BE2C (cell line): ENCODE data around the gene RTN4.

Experiments
- DNase-seq: peaks from one replicate; pipeline ENCODE4 v3.0.0-alpha.2; 2020
- H3K27me3 ChIP-seq: fragments of 250-450 bp; sonication (Bioruptor Pico); 2 replicates; pipeline ENCODE4 v1.5.1; 2020; ENCODE audit warnings: mild to moderate bottlenecking
- H3K36me3 ChIP-seq: fragments of 250-450 bp; sonication (Bioruptor Pico); 2 replicates; pipeline ENCODE4 v1.5.1; 2020; ENCODE audit warnings: mild to moderate bottlenecking
- H3K4me1 ChIP-seq: fragments of 250-450 bp; sonication (Bioruptor Pico); 2 replicates; pipeline ENCODE4 v1.5.1; 2020
- H3K4me3 ChIP-seq: 2 replicates; pipeline ENCODE4 v1.5.1; 2011; ENCODE audit warnings: low read depth, low read length
- H3K9me3 ChIP-seq: fragments of 250-450 bp; sonication (Bioruptor Pico); 2 replicates; pipeline ENCODE4 v1.5.1; 2020
- CTCF ChIP-seq: IDR thresholded peaks from 2 replicates; pipeline ENCODE4 v1.5.1; 2012; ENCODE audit warnings: mild to moderate bottlenecking, low read depth, low read length

Gene RTN4

GRCh38 chr2:55014962-55015939, 35.0 kb downstream of the RTN4 start:
- H3K36me3 ChIP-seq, result no peaks in the 10 kb centered on the region
- peak; percentile 51 for DNase-seq
- no peak overlapping the region for H3K4me3 ChIP-seq
- H3K9me3 ChIP-seq, result no peaks in the 10 kb centered on the region
- peaks cover under 1% of the 10 kb centered on the region for H3K4me1 ChIP-seq
- peak; percentile 72 for TF ChIP-seq CTCF
- H3K27me3 ChIP-seq, result no peaks in the 10 kb centered on the region

DNA sequence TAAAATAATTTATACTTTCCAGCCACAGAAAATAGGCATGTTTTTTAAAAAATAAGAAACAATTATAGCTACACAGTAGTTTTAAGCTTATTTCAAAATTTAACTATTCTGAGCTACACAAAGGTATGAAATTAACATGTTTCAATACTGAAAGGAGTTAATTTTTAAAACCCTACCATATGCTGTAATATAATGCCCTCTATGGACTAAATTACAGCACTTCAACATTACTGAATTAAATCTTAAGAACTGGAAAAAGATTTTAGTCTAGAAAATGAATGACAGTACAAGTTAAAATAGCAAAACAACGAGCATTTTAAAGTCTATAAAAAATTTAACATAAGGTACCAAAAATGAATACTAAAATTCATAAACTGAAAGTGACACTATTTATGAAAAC, 36.3 kb downstream of the RTN4 start:
- no peaks in the 10 kb centered on the region for H3K9me3 ChIP-seq
- H3K27me3 ChIP-seq, result no peaks in the 10 kb centered on the region
- H3K4me1 ChIP-seq, result peaks cover 4% of the 10 kb centered on the region
- H3K36me3 ChIP-seq, result no peaks in the 10 kb centered on the region
- H3K4me3 ChIP-seq, result no peak overlapping the region
- no peak for DNase-seq
- TF ChIP-seq CTCF, result no peak

GRCh38 chr2:55012672-55013484, 37.4 kb downstream of the RTN4 start:
- TF ChIP-seq CTCF, result no peak
- peaks cover 4% of the 10 kb centered on the region for H3K4me1 ChIP-seq
- H3K4me3 ChIP-seq, result no peak overlapping the region
- no peak for DNase-seq
- H3K36me3 ChIP-seq, result no peaks in the 10 kb centered on the region
- no peaks in the 10 kb centered on the region for H3K27me3 ChIP-seq
- no peaks in the 10 kb centered on the region for H3K9me3 ChIP-seq

DNA sequence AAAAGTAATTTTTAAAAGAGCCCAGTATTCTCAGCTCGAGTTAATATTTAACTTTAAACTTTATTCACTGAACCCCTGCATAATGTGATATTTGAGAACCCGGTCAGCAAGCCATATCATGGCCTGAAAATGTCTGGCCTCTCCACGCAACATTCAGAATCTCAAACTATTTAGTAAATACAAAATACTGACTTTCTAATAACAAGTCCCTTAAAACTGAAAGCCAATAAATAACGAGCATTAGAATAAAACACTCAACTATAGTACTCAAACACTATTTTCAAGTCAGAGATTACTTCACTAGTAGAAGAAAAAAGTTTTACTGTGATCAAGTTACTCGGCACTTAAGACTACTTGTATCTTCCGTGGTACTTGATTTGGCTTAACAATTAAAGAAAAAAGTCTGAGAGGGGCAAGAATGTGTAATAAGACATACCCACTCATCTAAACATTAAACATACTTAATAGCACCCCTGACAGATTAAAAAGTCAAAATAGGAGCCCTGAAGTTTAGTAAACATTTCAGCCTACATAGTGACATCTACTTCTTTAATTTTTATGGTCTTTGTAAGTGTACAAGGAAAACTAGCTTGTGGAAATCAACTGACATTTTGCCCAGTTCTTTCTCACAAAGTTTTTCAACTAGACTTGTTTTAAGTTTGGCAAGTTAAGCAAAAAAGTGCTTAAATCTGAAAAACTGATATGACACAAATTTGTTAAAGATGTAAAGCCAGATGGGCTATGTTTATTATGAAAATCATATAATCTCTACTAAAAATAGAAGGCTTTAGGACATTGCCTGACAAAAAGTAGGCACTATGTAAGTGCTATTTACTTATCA, 38.2 kb downstream of the RTN4 start:
- Histone ChIP-seq H3K4me3 (no peak overlapping the region), H3K36me3 (no peaks in the 10 kb centered on the region), H3K4me1 (peaks cover 4% of the 10 kb centered on the region), H3K9me3 (no peaks in the 10 kb centered on the region), H3K27me3 (no peaks in the 10 kb centered on the region)
- no peak for TF ChIP-seq CTCF
- DNase-seq, result no peak

- H3K36me3 ChIP-seq, result no peaks in the 10 kb centered on the region
- DNase-seq, result no peak
- peaks cover 4% of the 10 kb centered on the region for H3K4me1 ChIP-seq
- H3K9me3 ChIP-seq, result no peaks in the 10 kb centered on the region
- no peaks in the 10 kb centered on the region for H3K27me3 ChIP-seq
- no peak overlapping the region for H3K4me3 ChIP-seq
- no peak for TF ChIP-seq CTCF
Observed at GRCh38 chr2:55010915-55011314, 39.3 kb downstream of the RTN4 start.
